GM12874 (cell line): ENCODE data around the gene COA4.

ENCODE experiments used
- TF ChIP-seq, protein P1 (sequence below): IDR thresholded peaks from 2 replicates; pipeline ENCODE4 v1.5.1; 2011; ENCODE audit warnings: low read depth, mild to moderate bottlenecking, control low read depth, low read length, moderate library complexity; ENCODE audit not compliant: insufficient read depth

The COA4 gene

DNA sequence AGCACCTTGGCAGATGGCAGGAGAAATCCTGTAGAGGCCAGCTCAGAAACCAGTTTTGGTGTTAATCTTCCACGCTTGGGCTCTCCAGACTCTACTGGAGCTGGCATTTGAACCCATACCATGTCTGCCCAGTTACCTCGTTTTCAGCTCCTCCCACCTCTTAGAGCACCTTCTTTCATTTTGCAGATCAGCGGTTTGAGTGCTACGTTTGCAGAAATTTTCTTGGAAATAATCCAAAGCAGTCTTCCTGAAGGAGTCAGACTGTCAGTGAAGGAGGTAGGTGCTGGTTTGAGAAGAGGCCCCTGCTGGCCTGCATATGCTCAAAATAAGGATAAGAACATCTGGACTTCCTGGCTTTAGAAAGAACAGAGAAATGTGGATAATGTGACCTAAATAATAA is 13.7 kb downstream of the COA4 start:
- TF ChIP-seq, protein P1, sequence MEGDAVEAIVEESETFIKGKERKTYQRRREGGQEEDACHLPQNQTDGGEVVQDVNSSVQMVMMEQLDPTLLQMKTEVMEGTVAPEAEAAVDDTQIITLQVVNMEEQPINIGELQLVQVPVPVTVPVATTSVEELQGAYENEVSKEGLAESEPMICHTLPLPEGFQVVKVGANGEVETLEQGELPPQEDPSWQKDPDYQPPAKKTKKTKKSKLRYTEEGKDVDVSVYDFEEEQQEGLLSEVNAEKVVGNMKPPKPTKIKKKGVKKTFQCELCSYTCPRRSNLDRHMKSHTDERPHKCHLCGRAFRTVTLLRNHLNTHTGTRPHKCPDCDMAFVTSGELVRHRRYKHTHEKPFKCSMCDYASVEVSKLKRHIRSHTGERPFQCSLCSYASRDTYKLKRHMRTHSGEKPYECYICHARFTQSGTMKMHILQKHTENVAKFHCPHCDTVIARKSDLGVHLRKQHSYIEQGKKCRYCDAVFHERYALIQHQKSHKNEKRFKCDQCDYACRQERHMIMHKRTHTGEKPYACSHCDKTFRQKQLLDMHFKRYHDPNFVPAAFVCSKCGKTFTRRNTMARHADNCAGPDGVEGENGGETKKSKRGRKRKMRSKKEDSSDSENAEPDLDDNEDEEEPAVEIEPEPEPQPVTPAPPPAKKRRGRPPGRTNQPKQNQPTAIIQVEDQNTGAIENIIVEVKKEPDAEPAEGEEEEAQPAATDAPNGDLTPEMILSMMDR: no peak

DNA sequence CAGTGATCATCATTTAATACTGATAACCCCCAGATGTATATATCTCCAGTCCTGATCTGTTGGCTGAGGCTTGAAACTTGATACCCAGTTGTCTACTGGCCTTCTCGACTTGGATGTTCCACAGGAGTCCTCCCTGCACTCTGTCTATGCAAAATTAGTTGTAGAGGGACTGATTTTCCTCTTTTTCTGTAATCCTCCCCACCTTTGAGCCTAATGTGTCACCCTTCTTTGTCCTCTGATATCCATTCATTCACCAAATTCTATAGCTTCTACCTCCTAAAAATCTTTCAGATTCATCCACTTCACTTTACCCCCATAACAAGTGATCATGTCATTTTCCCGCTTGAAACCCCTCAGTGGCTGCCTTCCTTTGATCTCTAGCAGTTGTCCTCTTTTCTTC is 16.4 kb downstream of the COA4 start:
- TF ChIP-seq, protein P1: no peak

DNA sequence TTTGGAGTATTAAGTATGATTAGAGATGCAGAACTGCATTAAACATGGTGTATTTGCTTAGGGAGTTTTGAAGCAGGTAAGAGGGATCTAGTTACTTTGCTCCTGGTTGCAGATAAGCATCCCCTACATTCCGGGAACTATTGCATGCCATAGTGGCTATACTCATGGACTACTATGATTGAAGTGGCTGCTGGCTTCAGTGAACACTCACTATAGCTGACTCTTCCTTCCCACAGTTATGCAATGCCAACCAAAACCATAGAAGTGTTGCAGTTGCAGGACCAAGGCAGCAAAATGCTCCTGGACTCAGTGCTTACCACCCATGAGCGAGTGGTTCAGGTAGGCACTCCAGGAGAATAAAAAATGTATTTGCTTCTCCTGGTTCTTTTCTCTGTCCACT is 17.0 kb downstream of the COA4 start:
- TF ChIP-seq, protein P1: no peak

DNA sequence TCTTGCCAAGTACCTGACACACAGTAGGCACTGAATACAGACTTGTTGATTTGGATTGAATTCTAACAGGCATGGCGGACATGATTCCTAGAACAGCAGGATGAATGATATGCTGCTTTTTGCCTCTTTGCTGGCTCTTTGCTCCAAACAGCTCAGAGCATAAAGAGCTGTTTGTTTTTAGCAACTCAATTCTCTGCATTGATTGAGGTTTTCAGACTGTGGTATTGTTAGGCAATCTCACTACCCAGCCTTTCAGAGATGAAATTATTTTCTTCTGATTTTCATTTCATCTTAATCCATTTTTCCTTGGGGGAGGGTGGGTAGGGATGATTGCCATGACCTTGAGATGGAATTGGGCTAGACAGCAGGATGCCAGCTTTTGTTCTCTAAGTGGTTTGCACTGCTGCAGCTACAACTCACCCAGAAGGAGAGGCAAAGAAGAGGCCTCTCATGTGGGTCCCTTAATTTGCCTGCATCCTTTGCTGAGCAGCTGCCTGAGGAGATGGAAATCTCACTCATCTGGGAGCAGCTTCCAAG is 20.5 kb downstream of the COA4 start:
- TF ChIP-seq, protein P1: no peak

DNA sequence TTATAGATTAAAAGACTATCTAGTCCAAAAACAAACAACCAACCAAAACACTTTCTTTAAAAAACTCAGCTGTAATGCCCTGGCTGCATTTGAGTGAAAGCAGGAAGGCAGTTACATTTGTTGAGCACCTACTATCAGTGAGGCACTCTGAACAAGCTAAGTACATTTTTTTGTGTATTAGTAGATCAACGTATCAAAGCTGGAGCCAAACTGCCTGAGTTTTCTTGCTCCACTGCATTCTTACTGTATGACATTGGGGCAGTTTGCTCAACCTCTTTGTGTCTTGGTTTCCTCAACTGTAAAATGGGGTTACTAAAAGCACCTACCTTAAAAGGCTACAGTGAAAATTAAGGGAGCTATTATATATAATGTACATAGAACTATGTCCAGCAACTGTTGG is 22.0 kb downstream of the COA4 start:
- TF ChIP-seq, protein P1: no peak

DNA sequence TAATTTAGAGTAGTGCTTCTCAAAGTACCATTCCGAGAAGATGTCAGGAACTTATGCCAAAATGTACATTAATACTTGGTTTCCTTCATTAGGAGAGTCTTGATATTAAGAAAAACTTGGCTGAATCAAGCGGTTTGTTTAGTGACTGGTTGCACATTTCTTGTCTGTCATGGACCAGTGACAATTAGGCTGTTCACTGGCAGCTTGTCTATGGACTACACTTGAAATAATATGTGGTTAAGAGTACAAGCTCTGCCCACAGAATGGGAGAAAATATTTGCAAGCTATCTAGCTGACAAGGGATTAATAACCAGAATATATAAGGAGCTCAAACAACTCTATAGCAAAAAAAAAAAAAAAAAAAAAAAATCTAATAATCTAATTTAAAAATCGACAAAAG is 24.6 kb downstream of the COA4 start:
- TF ChIP-seq, protein P1: no peak

DNA sequence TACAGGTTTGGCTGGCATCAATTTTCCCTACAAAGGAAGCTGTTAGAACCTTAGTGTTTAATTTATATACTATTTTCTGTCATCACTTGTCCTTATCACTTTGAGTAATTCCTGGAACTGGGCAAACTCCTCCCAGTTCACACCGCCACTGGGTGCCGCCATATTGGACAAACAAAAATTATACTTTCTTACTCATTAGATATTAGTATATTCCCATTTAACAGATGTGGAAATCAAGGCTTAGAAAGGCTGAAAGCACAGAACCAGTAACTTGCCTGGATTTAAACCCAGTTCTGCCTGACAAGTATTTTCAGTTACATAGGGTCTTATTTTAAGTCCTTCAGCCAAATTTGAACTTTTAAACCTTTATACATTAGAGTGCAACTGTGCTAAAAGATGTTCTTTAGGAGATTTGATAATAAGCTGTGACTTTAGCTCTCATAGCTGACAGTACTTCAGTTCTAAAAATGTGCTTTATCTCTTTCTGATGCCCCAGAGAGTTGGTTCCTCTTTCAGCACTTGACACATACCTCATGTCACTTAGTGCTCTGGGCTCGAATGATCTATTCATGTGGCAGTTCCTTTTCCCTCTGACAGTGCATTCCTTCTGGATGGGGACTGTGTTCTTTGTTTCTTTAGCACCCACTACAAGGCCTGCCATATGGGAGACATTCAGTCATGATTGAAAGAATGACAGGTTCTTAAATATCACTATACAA is 25.4 kb downstream of the COA4 start:
- TF ChIP-seq, protein P1: no peak
